ENCODE measurements around the gene DIP2A.
"Not testable (repeated sequence)": the region's sequence is repeated elsewhere in the genome, so short reads cannot be mapped to it uniquely, and the experiment has no call there.

DIP2A gene

DNA sequence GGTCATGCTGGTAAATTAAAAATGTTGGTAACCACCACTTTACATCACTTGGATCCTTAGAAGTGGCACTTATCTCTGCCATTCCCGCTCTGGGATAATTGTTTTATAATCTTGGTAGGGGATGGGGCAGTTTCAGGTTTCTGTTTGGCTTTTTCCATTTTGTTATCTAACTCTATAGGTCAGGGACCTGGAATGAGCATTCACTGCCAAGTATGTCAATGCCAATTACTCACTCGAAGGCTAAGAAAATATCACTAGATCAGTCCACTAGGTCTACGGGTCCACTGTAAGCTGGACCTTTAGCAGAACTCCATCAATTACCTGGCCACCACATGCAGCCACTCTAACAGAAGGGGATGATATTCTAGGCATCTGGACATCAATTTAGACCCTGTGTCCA lies 4.5 kb upstream of the DIP2A start:
- DNase-seq, result peak; percentile 53

DNA sequence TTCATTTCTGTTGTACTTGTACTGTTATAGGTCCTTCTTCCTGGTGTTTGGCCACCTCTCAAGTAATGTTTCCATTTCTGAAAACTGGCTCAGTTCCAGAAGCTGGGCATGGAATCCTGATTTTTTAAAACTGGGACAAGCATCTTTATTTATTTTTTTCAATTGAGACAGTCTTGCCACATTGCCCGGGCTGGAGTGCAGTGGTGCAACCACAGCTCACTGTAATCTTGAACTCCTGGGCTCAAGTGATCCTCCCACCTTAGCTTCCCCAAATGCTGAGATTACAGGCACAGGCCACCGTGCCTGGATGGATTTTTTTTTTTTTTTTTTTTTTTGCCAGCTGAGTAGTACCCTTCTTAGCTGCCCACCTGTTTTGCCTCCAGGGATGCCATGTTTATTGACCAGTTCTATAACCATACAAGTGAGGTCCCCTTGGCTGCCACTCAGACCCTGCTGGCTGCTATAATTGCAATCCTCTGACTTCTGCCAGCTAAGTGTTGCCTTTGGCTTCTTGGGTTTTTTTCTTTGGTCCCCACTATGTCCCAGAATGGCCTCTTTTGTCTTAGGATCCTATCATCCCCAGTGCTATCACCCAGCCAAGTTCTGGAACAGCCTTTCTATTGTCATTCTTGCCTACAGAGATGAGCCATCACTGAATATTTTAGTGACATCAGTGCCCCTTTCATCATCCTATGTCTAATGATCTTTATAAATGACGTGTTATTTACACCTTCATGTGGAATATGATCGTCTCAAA lies 3.9 kb upstream of the DIP2A start:
- no peak for DNase-seq

DNA sequence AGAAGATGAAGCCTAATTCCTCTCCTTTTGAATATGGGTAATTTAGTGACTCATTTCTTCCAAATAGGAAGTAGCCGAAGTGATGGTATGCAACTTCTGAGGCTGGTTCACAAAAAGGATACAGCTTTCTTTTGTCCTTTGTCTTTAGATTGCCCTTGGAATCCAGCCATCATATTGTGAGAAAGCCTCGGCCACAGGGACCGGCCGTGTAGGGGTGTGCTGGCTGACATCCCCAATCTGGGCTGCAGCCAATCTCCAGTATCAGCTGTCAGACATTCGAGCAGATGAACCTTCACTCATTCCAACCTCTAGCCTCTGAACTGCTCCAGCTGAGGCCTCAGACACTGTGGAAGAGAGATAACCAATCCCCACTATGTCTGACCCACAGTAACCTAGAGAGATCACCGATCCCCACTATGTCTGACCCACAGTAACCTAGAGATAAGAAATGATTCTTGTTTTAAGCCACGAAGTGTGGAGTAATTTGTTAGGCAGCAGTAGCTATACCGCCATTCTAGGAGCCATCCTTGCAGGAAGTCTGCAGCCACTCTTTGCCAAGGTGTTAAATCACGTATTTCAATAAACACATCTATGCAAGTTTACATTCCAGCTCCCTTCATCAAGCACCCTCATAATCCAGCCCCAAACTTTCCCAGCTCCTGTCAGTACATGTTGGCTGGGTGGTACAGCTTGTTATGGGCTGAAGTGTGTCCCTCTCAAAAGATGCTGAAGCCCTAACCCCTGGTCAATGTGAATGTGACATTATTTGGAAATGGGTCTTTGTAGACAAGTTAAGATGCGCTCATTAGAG lies 2.9 kb upstream of the DIP2A start:
- DNase-seq, result no peak

- DNase-seq, result no peak
These were observed 1.9 kb upstream of the DIP2A start for GRCh38 chr21:46456750-46457149.

- DNase-seq, result no peak
These were observed 833 bp upstream of the DIP2A start for GRCh38 chr21:46457801-46458314.

GRCh38 chr21:46459024-46459355 lies 299 bp downstream of the DIP2A start:
- no peak for DNase-seq

DNA sequence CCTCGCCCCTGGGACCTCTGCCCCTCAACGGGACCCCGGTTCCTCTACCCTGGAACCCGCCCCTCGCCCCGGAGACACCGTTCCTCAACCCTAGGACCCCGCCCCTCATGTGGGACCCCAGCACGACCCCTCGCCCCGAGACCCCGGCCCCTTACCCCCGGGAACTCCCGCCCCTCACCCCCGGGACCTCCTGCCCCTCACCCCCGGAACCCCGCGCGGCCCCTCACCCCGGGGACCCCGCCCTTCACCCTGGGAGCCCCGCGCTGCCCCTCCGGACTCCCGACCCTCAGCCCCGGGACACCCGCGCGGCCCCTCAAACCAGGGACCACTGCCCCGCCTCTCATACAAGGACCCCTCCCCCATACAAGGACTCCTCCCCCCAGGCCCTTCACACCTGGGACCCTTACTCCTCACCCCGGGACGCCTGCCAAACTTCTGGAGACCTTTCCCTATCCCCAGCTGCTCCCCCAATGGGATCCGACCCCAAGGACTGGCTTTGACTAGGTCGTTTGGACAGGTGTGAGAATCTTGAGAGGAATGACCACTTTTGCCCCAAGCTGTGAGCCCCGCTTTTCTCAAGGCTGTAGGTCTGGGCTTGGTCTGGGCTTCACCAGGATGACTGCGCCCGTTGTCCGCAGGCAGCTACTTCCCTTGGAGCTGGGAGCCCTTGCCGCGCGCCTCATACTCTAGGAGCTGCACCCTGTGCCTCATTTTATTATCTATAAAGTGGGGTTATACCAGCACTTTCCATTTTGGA lies 843 bp downstream of the DIP2A start:
- DNase-seq, result no peak

DNA sequence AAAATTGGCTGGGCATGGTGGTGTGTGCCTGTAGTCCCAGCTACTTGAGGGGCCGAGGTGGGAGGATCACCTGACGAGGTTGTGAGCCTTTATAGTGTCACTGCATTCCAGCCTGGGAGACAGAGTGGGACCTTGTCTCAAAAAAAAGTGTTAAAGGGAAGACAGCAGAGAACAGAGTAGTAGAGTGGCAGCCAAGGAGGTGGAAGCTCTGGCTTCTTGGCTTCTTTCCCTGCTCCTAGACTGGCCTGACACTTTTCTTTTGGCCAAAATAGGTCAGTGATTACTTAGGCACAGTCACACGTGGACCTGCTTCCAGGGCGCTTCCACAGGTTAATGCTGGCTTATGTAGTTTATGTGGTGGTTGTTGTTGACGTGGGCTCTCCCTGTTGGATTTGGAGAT lies 3.2 kb downstream of the DIP2A start:
- DNase-seq, result no peak

DNA sequence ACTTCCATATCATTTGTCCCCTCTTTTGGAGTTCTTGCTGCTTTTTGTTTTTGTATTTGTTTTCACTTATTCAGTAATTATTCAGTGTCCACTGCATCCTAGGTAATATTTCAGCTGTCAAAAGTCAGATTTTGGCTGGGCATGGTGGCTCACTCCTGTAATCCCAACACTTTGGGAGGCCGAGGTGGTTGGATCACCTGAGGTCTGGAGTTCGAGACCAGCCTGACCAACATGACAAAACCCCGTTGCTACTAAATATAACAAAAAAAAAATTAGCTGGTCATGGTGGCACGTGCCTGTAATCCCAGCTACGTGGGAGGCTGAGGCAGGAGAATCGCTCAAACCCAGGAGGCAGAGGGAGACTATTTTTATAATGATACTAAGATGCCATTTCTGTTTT lies 6.5 kb downstream of the DIP2A start:
- not testable (repeated sequence) for DNase-seq

DNA sequence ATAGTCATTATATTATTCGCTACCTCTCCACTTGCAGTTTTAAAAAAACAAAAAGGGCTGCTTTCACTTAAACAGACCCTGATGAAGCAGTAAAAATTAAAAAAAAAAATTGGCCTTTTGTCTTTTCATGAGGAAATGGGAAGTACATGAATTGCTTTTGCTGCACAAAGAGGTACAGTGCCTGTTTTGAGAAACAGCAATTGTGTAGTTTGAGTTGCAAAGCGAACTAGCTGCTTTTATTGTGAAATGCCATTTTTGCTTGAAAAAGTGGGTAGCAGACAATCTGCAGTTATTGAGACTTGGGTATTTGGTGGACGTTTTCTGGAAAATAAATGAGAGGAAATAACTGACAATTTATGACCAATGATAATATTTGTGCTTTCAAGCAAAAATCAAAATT lies 7.0 kb downstream of the DIP2A start:
- no peak for DNase-seq

- no peak for DNase-seq
These were observed 9.6 kb downstream of the DIP2A start for GRCh38 chr21:46468108-46468774.

- DNase-seq, result no peak
These were observed 10.6 kb downstream of the DIP2A start for GRCh38 chr21:46469275-46469674.

DNA sequence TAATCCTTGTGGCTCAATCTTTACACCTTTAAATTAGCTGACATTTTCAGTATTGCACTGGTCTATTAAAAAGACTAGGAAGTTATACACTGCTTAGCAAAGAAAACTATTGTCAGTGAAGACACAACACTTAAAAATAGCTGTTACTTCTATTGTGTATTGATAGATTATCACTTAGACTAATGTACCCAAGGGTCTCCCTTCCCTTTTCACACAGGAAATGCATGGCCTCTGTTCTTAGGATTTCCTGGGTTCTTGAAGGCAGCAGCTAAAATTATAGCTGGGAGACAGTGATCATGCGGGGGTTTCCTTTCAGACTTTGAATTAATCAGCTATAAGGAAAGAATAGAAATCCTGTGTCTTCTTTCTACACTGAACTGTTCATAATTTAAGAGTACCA lies 12.8 kb downstream of the DIP2A start:
- no peak for DNase-seq

DNA sequence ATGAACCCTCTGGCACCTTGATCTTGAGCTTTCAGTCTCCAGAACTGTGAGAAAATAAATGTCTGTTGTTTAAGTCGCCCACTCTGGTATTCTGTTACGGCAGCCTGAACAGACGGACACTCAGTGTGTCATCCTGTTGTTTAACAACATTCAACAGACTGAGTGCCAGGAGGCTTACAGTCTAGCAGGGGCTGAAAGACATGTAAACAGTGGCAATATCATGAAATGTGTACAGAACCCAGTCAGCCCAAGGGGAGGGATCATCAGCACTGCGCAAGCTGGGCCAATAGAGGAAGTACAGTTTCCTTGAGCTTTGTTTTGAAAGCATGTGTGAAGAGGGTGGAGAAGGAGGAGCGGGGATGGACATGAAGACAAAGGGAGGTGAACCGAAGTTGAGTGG lies 13.6 kb downstream of the DIP2A start:
- no peak for DNase-seq

- no peak for DNase-seq
These were observed 15.7 kb downstream of the DIP2A start for GRCh38 chr21:46474382-46474781.

DNA sequence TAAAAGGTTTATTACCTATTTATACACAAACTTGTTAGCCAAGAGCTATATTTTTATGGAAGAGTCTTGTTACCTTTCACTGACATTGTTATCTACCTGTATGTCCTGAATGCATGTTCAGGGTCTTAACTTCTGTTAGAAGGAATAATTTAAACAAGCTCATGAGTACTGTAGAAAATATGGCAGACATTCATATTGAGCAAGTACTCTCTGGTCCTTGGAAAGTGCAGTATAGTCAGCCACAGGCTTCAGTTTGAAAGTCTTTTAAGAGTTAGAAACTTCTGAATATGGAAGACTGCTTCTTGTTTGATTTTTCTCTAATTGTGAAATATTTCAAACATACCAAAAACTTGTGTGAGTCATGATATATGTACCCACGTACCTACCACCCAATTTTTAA lies 16.6 kb downstream of the DIP2A start:
- DNase-seq, result no peak

GRCh38 chr21:46477765-46478164 lies 19.1 kb downstream of the DIP2A start:
- DNase-seq, result no peak

GRCh38 chr21:46478910-46479309 lies 20.2 kb downstream of the DIP2A start:
- DNase-seq, result no peak

GRCh38 chr21:46480466-46480865 lies 21.8 kb downstream of the DIP2A start:
- DNase-seq, result no peak

DNA sequence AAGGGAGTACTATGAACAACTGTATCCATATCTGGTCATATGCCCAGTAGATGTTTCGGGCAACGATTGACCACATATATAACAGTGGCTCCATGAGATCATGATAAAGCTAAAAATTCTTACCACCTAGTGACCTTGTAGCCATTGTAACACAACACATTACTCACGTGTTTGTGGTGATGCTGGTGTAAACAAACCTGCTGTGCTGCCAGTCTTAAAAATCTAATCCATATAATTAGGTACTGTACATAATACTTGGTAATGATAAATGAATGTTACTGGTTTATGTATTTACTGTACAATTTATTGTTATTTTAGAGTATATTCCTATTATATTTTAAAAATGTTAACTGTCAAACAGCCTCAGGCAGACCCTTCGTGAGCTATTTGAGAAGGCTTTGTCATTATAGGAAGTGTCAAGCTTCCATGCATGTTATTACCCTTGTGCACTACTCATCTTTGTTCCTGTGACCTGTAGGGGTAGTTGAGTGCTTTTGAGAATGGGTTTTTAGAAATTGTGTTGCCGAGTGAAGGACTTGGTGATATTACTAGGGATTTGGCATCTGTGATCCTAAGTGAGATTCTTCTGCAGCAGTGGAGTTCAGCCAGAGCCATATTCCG lies 23.6 kb downstream of the DIP2A start:
- DNase-seq, result no peak

- no peak for DNase-seq
These were observed 24.1 kb downstream of the DIP2A start for GRCh38 chr21:46482846-46483231.
